CD14-positive monocyte (primary cell): ENCODE measurements around the gene OLR1. TPM values are rescaled to one million over a fixed set of nuclear protein-coding genes. Genes with fewer than 3 reads are reported as not detected.
"Not testable (repeated sequence)": the region's sequence is repeated elsewhere in the genome, so short reads cannot be mapped to it uniquely, and the experiment has no call there.

ENCODE experiments used
- DNase-seq, 3 donors: peaks; one replicate each; pipeline ENCODE4 v3.0.0-alpha.2; 2011 to 2022
- H2AFZ ChIP-seq: 2 replicates; pipeline ENCODE4 v1.6.0; 2012; ENCODE audit warnings: mild to moderate bottlenecking, low read depth, low read length, inconsistent platforms; ENCODE audit not compliant: insufficient read depth, poor library complexity, severe bottlenecking
- H3K27ac ChIP-seq, 2 donors: 1 replicate in 1 of 2; 2 replicates in 1 of 2; pipeline ENCODE4 v1.5.1; 2012 to 2013; ENCODE audit warnings: low read length in 2 of 2, control low read depth in 1 of 2, inconsistent platforms in 1 of 2, low read depth in 1 of 2, mild to moderate bottlenecking in 1 of 2
- H3K27me3 ChIP-seq, 2 donors: one replicate each; pipeline versions ENCODE4 v1.6.0 to v1.6.1; 2011 to 2013; ENCODE audit warnings: low read length in 2 of 2; ENCODE audit not compliant: control insufficient read depth in 2 of 2, insufficient read depth in 2 of 2
- H3K36me3 ChIP-seq, 2 donors: replicated peaks in 1 of 2; 1 replicate in 1 of 2; 2 replicates in 1 of 2; pipeline versions ENCODE4 v1.5.1 to v1.6.1; 2012 to 2013; ENCODE audit warnings: low read length in 2 of 2, control low read depth in 1 of 2, inconsistent platforms in 1 of 2, mild to moderate bottlenecking in 1 of 2; ENCODE audit not compliant: insufficient read depth in 2 of 2, control insufficient read depth in 1 of 2
- H3K4me1 ChIP-seq, 2 donors: 1 replicate in 1 of 2; 2 replicates in 1 of 2; pipeline versions ENCODE4 v1.5.1 to v1.6.1; 2012 to 2013; ENCODE audit warnings: low read length in 2 of 2, control low read depth in 1 of 2, inconsistent platforms in 1 of 2, mild to moderate bottlenecking in 1 of 2, moderate library complexity in 1 of 2; ENCODE audit not compliant: insufficient read depth in 2 of 2, control insufficient read depth in 1 of 2
- H3K4me2 ChIP-seq: replicated peaks from 2 replicates; pipeline ENCODE3; 2012; ENCODE audit warnings: low read length, moderate library complexity, mild to moderate bottlenecking; ENCODE audit not compliant: poor library complexity, severe bottlenecking; ENCODE audit errors: extremely low read depth
- H3K4me3 ChIP-seq, 3 experiments: fragments of 200-600 bp in 1 of 3; sonication (generic) in 1 of 3; replicated peaks in 1 of 3; 1 replicate in 2 of 3; 2 replicates in 1 of 3; pipeline ENCODE4 v1.5.1; 2011 to 2013; ENCODE audit warnings: low read length in 3 of 3, mild to moderate bottlenecking in 3 of 3, control low read depth in 2 of 3, low read depth in 2 of 3, inconsistent platforms in 1 of 3, moderate library complexity in 1 of 3
- H3K79me2 ChIP-seq: 2 replicates; pipeline ENCODE4 v1.6.0; 2012; ENCODE audit warnings: mild to moderate bottlenecking, control low read depth, inconsistent platforms, low read length, moderate library complexity; ENCODE audit not compliant: insufficient read depth
- H3K9ac ChIP-seq: 2 replicates; pipeline ENCODE4 v1.6.0; 2017; ENCODE audit warnings: low read length, mild to moderate bottlenecking; ENCODE audit not compliant: insufficient read depth, poor library complexity, severe bottlenecking
- H3K9me3 ChIP-seq, 2 donors: replicated peaks in 1 of 2; 1 replicate in 1 of 2; 2 replicates in 1 of 2; pipeline versions ENCODE4 v1.5.1 to v1.6.1; 2012 to 2013; ENCODE audit warnings: low read length in 2 of 2, control low read depth in 1 of 2; ENCODE audit not compliant: control insufficient read depth in 1 of 2, insufficient read depth in 1 of 2
- H4K20me1 ChIP-seq: 2 replicates; pipeline ENCODE4 v1.6.0; 2012; ENCODE audit warnings: mild to moderate bottlenecking, low read length, control low read depth, moderate library complexity; ENCODE audit not compliant: insufficient read depth
- H3K27ac Mint-ChIP-seq, 7 donors: one replicate each; pipeline ENCODE4 v1.8.0; 2020; ENCODE audit warnings: mild to moderate bottlenecking in 7 of 7, mixed read lengths in 7 of 7, moderate library complexity in 6 of 7, inconsistent platforms in 2 of 7
- H3K27me3 Mint-ChIP-seq, 3 donors: one replicate each; pipeline ENCODE4 v1.8.0; 2021 to 2022; ENCODE audit warnings: low read depth in 3 of 3, mild to moderate bottlenecking in 3 of 3, mixed read lengths in 3 of 3, moderate library complexity in 3 of 3, inconsistent platforms in 1 of 3
- H3K36me3 Mint-ChIP-seq, 2 donors: one replicate each; pipeline ENCODE4 v1.8.0; 2020; ENCODE audit warnings: mixed read lengths in 2 of 2, inconsistent platforms in 1 of 2, mild to moderate bottlenecking in 1 of 2
- H3K4me1 Mint-ChIP-seq: one replicate; pipeline ENCODE4 v1.8.0; 2020; ENCODE audit warnings: mild to moderate bottlenecking, mixed read lengths
- H3K4me3 Mint-ChIP-seq, 2 donors: one replicate each; pipeline ENCODE4 v1.8.0; 2020; ENCODE audit warnings: mild to moderate bottlenecking in 2 of 2, mixed read lengths in 2 of 2, moderate library complexity in 1 of 2
- H3K9me3 Mint-ChIP-seq, 7 donors: one replicate each; pipeline ENCODE4 v1.8.0; 2020 to 2022; ENCODE audit warnings: mixed read lengths in 7 of 7, mild to moderate bottlenecking in 6 of 7, moderate library complexity in 6 of 7, inconsistent platforms in 2 of 7
- WGBS: methylation state at CpG from one replicate; pipeline ENCODE4 v1.1.5; 2013; ENCODE audit warnings: missing lambda C conversion rate; ENCODE audit not compliant: insufficient coverage; 5-methylcytosine and 5-hydroxymethylcytosine counted together
- intact Hi-C, 2 donors: fragments of 100-400 bp; cut with micrococcal nuclease; formaldehyde crosslinking; loops; one replicate each; pipeline versions ENCODE4 v1.15.0 to v1.15.1; 2023
- polyA plus RNA-seq, 3 donors: library from polyadenylated mRNA; depleted of rRNA in 1 of 3; unstranded in 2 of 3; stranded (reverse) in 1 of 3; fragments of 300-500 nt in 2 of 3; fragments of >200 nt in 1 of 3; fragmentation: Illumina TruSeq in 2 of 3; gene quantifications; 1 replicate in 2 of 3; 2 replicates in 1 of 3; pipeline ENCODE4 v1.2.3, GENCODE V29; 2012 to 2021
- TF ChIP-seq, protein P1 (sequence below): fragments of 200-600 bp; IDR thresholded peaks from one replicate; pipeline ENCODE4 v1.8.0; 2022; ENCODE audit warnings: antibody characterized with exemption, mild to moderate bottlenecking

The OLR1 gene
- polyA plus RNA-seq, 3 donors, result 0.88 to 12.9 (median 0.99) TPM

DNA sequence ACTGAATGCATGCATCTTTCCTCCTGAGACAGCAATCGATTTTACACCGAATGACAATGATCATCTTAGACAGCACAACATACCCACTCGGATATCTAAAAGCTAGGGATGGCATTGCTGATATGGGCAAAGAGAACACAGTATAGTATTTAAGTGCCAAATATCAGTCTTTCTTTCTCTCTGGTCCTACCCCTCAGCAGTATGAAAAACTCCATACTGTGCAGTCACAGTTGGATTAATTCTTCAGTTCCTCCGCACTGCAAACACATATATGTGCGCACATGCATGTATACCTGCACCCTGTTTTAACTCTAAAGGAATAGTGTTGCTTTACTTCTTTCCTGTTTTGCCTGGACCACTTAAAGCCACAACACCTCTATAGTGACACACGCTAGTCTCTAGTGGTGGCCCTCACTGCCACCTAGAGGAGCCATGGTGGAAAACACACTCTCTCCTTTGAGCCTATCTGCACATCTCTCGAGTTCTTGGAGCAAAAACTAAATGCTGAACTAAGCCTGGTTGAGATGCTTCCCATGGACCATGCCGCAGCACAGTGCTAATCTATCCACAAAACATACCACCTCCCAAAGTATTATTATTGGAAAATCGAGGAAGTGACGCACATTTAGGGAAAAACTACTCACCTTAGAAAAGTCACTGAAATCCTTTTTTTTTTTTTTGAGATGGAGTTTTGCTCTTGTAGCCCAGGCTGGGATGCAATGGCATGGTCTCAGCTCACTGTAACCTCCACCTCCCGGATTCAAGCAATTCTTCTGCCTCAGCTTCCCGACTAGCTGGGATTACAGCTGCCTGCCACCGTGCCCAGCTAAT lies 18.8 kb upstream of the OLR1 start:
- H3K27me3 ChIP-seq, result peaks cover 0 to 6% of the 10 kb centered on the region in 2 donors

DNA sequence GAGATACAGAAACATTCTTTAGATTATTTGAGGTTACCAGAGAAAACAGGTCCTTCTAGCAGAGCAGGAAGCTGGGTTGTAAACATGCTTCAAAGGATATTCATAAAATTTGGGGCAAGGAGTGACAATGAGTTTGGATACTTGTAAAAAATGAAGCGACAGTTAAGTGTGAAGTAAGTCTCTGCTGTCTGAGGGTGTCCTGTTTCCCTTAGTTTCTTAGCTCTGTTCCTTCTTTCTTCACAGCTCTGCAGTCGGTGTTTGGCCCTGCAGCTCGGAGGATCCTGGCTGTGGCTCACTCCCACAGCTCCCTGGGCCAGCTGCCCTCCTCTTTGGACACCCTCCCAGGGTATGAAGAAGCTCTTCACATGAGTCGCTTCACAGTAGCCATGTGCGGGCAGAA lies 17.7 kb upstream of the OLR1 start:
- H3K4me1 Mint-ChIP-seq, result peaks cover 36% of the 10 kb centered on the region
- 57% methylated on average over 4 of the region's 5 CpGs for whole genome bisulfite sequencing
- Histone ChIP-seq H3K4me2 (no peak overlapping the region), H3K79me2 (no peaks in the 10 kb centered on the region), H3K36me3 (no peaks in the 10 kb centered on the region), H2AFZ (no peak overlapping the region), H3K4me3 (no peak overlapping the region), H3K4me1 (peaks cover 27 to 28% of the 10 kb centered on the region in 2 donors), H3K27ac (no peak overlapping the region), H3K9me3 (no peaks in the 10 kb centered on the region), H3K9ac (no peak overlapping the region), H3K27me3 (peaks cover 0 to 5% of the 10 kb centered on the region in 2 donors), H4K20me1 (no peaks in the 10 kb centered on the region)
- H3K4me3 Mint-ChIP-seq, result no peak overlapping the region
- H3K9me3 Mint-ChIP-seq, result no peaks in the 10 kb centered on the region
- H3K27ac Mint-ChIP-seq, result peak overlapping the region in 6 of 7 donors; percentile 25 to 88 (median 70)
- intact Hi-C loops, result loop anchor here (2.0 kb wide), 1 partner anchor 37 kb away; no protein-coding TSS in a partner anchor
- TF ChIP-seq, protein P1, sequence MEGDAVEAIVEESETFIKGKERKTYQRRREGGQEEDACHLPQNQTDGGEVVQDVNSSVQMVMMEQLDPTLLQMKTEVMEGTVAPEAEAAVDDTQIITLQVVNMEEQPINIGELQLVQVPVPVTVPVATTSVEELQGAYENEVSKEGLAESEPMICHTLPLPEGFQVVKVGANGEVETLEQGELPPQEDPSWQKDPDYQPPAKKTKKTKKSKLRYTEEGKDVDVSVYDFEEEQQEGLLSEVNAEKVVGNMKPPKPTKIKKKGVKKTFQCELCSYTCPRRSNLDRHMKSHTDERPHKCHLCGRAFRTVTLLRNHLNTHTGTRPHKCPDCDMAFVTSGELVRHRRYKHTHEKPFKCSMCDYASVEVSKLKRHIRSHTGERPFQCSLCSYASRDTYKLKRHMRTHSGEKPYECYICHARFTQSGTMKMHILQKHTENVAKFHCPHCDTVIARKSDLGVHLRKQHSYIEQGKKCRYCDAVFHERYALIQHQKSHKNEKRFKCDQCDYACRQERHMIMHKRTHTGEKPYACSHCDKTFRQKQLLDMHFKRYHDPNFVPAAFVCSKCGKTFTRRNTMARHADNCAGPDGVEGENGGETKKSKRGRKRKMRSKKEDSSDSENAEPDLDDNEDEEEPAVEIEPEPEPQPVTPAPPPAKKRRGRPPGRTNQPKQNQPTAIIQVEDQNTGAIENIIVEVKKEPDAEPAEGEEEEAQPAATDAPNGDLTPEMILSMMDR, result no peak
- H3K27me3 Mint-ChIP-seq, result peaks cover 3 to 5% (median 4%) of the 10 kb centered on the region in 3 donors
- DNase-seq, result no peak
- no peaks in the 10 kb centered on the region for H3K36me3 Mint-ChIP-seq

More for the DNA sequence above, 18.8 kb upstream of the OLR1 start:
- Histone ChIP-seq H3K9me3 (no peaks in the 10 kb centered on the region), H4K20me1 (no peaks in the 10 kb centered on the region), H3K4me3 (no peak overlapping the region), H3K4me2 (no peak overlapping the region), H3K79me2 (no peaks in the 10 kb centered on the region), H3K9ac (no peak overlapping the region), H3K36me3 (no peaks in the 10 kb centered on the region), H2AFZ (no peak overlapping the region), H3K4me1 (peaks cover 16% of the 10 kb centered on the region in 2 donors), H3K27ac (no peak overlapping the region)
- TF ChIP-seq, protein P1, result peak; percentile 87
- Mint-ChIP-seq H3K4me1 (peaks cover 25% of the 10 kb centered on the region), H3K4me3 (no peak overlapping the region), H3K27me3 (peaks cover 4 to 6% (median 5%) of the 10 kb centered on the region in 3 donors), H3K27ac (peak overlapping the region in 1 of 7 donors; percentile 73), H3K9me3 (no peaks in the 10 kb centered on the region), H3K36me3 (no peaks in the 10 kb centered on the region)
- 50% methylated on average over 5 of the region's 13 CpGs for WGBS
- intact Hi-C loops, result loop anchor here (2.0 kb wide), 1 partner anchor 38 kb away; no protein-coding TSS in a partner anchor
- DNase-seq, result peak; percentile 68 to 85 (median 77)

DNA sequence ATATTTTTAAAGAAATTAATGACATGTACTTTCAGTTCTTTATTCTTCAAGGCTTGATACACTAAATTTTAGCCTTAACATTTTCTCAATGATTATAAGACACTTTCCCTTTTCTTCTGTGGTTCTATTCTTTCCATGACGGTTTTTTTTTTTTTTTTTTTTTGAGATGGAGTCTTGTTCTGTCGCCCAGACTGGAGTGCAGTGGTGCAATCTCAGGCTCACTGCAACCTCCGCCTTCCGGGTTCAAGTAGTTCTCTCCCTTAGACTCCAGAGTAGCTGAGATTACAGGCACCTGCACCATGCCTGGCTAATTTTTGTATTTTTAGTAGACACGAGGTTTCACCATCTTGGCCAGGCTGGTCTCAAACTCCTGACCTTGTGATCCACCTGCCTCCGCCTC lies 15.0 kb upstream of the OLR1 start:
- DNase-seq, result peak; percentile 53 to 72 (median 60)
- H2AFZ ChIP-seq, H4K20me1 ChIP-seq, H3K36me3 Mint-ChIP-seq, H3K36me3 ChIP-seq, H3K9me3 ChIP-seq, H3K9me3 Mint-ChIP-seq, H3K27me3 Mint-ChIP-seq, intact Hi-C loops, H3K4me3 ChIP-seq, H3K79me2 ChIP-seq, H3K27me3 ChIP-seq: not testable (repeated sequence)
- 81% methylated on average over 4 of the region's 6 CpGs for WGBS
- peak overlapping the region; percentile 60 to 87 for H3K27ac ChIP-seq
- peak overlapping the region; percentile 49 for H3K9ac ChIP-seq
- Mint-ChIP-seq H3K4me1 (peaks cover 63% of the 10 kb centered on the region), H3K4me3 (peak overlapping the region in 1 of 2 donors; percentile 60), H3K27ac (peak overlapping the region; percentile 40 to 97 (median 93))
- peaks cover 53% of the 10 kb centered on the region in 2 donors for H3K4me1 ChIP-seq
- peak overlapping the region; percentile 56 for H3K4me2 ChIP-seq
